Osteocyte (in vitro differentiated cells): ENCODE measurements around the gene TRIM65. TPM values are rescaled to one million over a fixed set of nuclear protein-coding genes. Genes with fewer than 3 reads are reported as not detected.

Source experiments
- DNase-seq: peaks from one replicate; pipeline ENCODE4 v3.0.0; 2021; ENCODE audit warnings: mixed read lengths; ENCODE audit not compliant: unreplicated experiment; ENCODE audit errors: extremely low spot score
- H3K27ac Mint-ChIP-seq: one replicate; pipeline ENCODE4 v1.8.0; 2021; ENCODE audit warnings: mild to moderate bottlenecking, mixed read lengths; ENCODE audit not compliant: unreplicated experiment
- H3K27me3 Mint-ChIP-seq: one replicate; pipeline ENCODE4 v1.8.0; 2021; ENCODE audit warnings: mixed read lengths; ENCODE audit not compliant: unreplicated experiment
- H3K36me3 Mint-ChIP-seq: one replicate; pipeline ENCODE4 v1.8.0; 2021; ENCODE audit warnings: mixed read lengths; ENCODE audit not compliant: unreplicated experiment
- H3K4me1 Mint-ChIP-seq: one replicate; pipeline ENCODE4 v1.8.0; 2021; ENCODE audit warnings: mixed read lengths; ENCODE audit not compliant: unreplicated experiment
- H3K4me3 Mint-ChIP-seq: one replicate; pipeline ENCODE4 v1.8.0; 2021; ENCODE audit warnings: mild to moderate bottlenecking, moderate library complexity, mixed read lengths; ENCODE audit not compliant: unreplicated experiment
- H3K9me3 Mint-ChIP-seq: one replicate; pipeline ENCODE4 v1.8.0; 2021; ENCODE audit warnings: mixed read lengths; ENCODE audit not compliant: unreplicated experiment
- CTCF ChIP-seq: fragments of 200-600 bp; sonication (generic); IDR thresholded peaks from 2 replicates; pipeline ENCODE4 v1.5.0; 2021; ENCODE audit warnings: antibody characterized with exemption, mild to moderate bottlenecking, moderate library complexity
- total RNA-seq: library from RNA; stranded (reverse); gene quantifications from 2 replicates; pipeline ENCODE4 v1.2.1, GENCODE V29; 2021

TRIM65 gene
- total RNA-seq, 1 donor from 2014 or later = 26.3 TPM

GRCh38 chr17:75895370-75896155, 1.2 kb downstream of the TRIM65 start:
- H3K4me1 Mint-ChIP-seq = peaks cover 24% of the 10 kb centered on the region

GRCh38 chr17:75894049-75894733, 2.6 kb downstream of the TRIM65 start:
- Mint-ChIP-seq H3K27ac (no peak overlapping the region), H3K4me1 (peaks cover 24% of the 10 kb centered on the region), H3K9me3 (no peaks in the 10 kb centered on the region), H3K4me3 (no peak overlapping the region), H3K36me3 (peaks cover 9% of the 10 kb centered on the region), H3K27me3 (no peaks in the 10 kb centered on the region)
- TF ChIP-seq CTCF = no peak
- DNase-seq = no peak

More at GRCh38 chr17:75895370-75896155, 1.2 kb downstream of the TRIM65 start:
- peaks cover 6% of the 10 kb centered on the region for H3K36me3 Mint-ChIP-seq
- no peak for DNase-seq
- no peaks in the 10 kb centered on the region for H3K9me3 Mint-ChIP-seq
- peak; percentile 35 for TF ChIP-seq CTCF
- peak overlapping the region; percentile 77 for H3K4me3 Mint-ChIP-seq
- H3K27ac Mint-ChIP-seq = peak overlapping the region; percentile 70
- no peaks in the 10 kb centered on the region for H3K27me3 Mint-ChIP-seq

- no peaks in the 10 kb centered on the region for H3K9me3 Mint-ChIP-seq
- no peak for TF ChIP-seq CTCF
- H3K4me1 Mint-ChIP-seq = peaks cover 24% of the 10 kb centered on the region
- H3K27me3 Mint-ChIP-seq = no peaks in the 10 kb centered on the region
- DNase-seq = no peak
- H3K4me3 Mint-ChIP-seq = no peak overlapping the region
- H3K36me3 Mint-ChIP-seq = peaks cover 5% of the 10 kb centered on the region
- no peak overlapping the region for H3K27ac Mint-ChIP-seq
These were observed 3.3 kb downstream of the TRIM65 start for GRCh38 chr17:75893305-75894048.

GRCh38 chr17:75892556-75893224, 4.1 kb downstream of the TRIM65 start:
- no peak for TF ChIP-seq CTCF
- Mint-ChIP-seq H3K36me3 (peaks cover 5% of the 10 kb centered on the region), H3K4me1 (peaks cover 24% of the 10 kb centered on the region), H3K9me3 (no peaks in the 10 kb centered on the region), H3K27ac (no peak overlapping the region), H3K27me3 (no peaks in the 10 kb centered on the region), H3K4me3 (no peak overlapping the region)
- no peak for DNase-seq
